ENCODE measurements around the gene FOXF2. TPM values are rescaled to one million over a fixed set of nuclear protein-coding genes. Genes with fewer than 3 reads are reported as not detected.
"Not testable (repeated sequence)": the region's sequence is repeated elsewhere in the genome, so short reads cannot be mapped to it uniquely, and the experiment has no call there.

Gene FOXF2
- total RNA-seq, 1 donor from 2014 or later: 5.2 TPM

GRCh38 chr6:1349655-1350054 is 39.7 kb upstream of the FOXF2 start:
- no peaks in the 10 kb centered on the region for H3K27me3 ChIP-seq
- no peak for DNase-seq (ENCODE audit: low spot score in 2 of 2)
- H3K4me3 ChIP-seq: no peak overlapping the region
- H3K27ac ChIP-seq: no peak overlapping the region
- peaks cover 0 to 6% of the 10 kb centered on the region in 2 donors for H3K9me3 ChIP-seq
- H3K4me1 ChIP-seq: no peaks in the 10 kb centered on the region
- intact Hi-C loops (cut with DNase I): no loop called here
- no peaks in the 10 kb centered on the region for H3K36me3 ChIP-seq
- no peak for TF ChIP-seq CTCF (IDR thresholded peaks at IDR 0.05)

GRCh38 chr6:1351381-1352008 is 37.9 kb upstream of the FOXF2 start:
- DNase-seq (ENCODE audit: low spot score in 2 of 2): no peak
- intact Hi-C loops (cut with DNase I): no loop called here
- Histone ChIP-seq H3K27ac (no peak overlapping the region), H3K4me1 (no peaks in the 10 kb centered on the region), H3K9me3 (peaks cover 0 to 6% of the 10 kb centered on the region in 2 donors), H3K4me3 (no peak overlapping the region), H3K27me3 (no peaks in the 10 kb centered on the region), H3K36me3 (no peaks in the 10 kb centered on the region)
- TF ChIP-seq CTCF (IDR thresholded peaks at IDR 0.05): no peak

- H3K36me3 ChIP-seq; H3K9me3 ChIP-seq; intact Hi-C loops (cut with DNase I); DNase-seq (ENCODE audit: low spot score in 2 of 2); H3K27ac ChIP-seq; H3K4me3 ChIP-seq; H3K27me3 ChIP-seq; H3K4me1 ChIP-seq: not testable (repeated sequence)
Observed at GRCh38 chr6:1355068-1355467, 34.3 kb upstream of the FOXF2 start.

DNA sequence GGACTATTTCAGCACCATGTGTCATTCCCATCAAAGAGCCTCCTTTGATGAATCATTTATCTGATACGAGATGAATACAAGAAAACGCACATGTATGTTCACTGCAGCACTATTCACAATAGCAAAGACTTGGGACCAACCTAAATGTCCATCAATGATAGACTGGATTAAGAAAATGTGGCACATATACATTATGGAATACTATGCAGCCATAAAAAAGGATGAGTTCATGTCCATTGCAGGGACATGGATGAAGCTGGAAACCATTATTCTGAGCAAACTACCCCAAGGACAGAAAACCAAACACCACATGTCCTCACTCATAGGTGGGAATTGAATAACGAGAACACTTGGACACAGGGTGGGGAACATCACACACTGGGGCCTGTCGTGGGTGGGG is 27.7 kb upstream of the FOXF2 start:
- intact Hi-C loops (cut with DNase I); H3K4me1 ChIP-seq; DNase-seq (ENCODE audit: low spot score in 2 of 2); H3K27me3 ChIP-seq; H3K27ac ChIP-seq; H3K4me3 ChIP-seq; H3K36me3 ChIP-seq; H3K9me3 ChIP-seq: not testable (repeated sequence)

- no peaks in the 10 kb centered on the region for H3K9me3 ChIP-seq
- no peak overlapping the region for H3K27ac ChIP-seq
- no peak for DNase-seq (ENCODE audit: low spot score in 2 of 2)
- no peak overlapping the region for H3K4me3 ChIP-seq
- no peaks in the 10 kb centered on the region for H3K4me1 ChIP-seq
- no peaks in the 10 kb centered on the region for H3K27me3 ChIP-seq
- no peak for TF ChIP-seq CTCF (IDR thresholded peaks at IDR 0.05)
- intact Hi-C loops (cut with DNase I): no loop called here
- H3K36me3 ChIP-seq: no peaks in the 10 kb centered on the region
Observed at GRCh38 chr6:1362643-1363042, 26.7 kb upstream of the FOXF2 start.

GRCh38 chr6:1363298-1363697 is 26.1 kb upstream of the FOXF2 start:
- Histone ChIP-seq H3K27me3 (no peaks in the 10 kb centered on the region), H3K9me3 (no peaks in the 10 kb centered on the region), H3K4me3 (no peak overlapping the region), H3K36me3 (no peaks in the 10 kb centered on the region), H3K4me1 (no peaks in the 10 kb centered on the region), H3K27ac (no peak overlapping the region)
- DNase-seq (ENCODE audit: low spot score in 2 of 2): no peak
- intact Hi-C loops (cut with DNase I): no loop called here
- TF ChIP-seq CTCF (IDR thresholded peaks at IDR 0.05): no peak

Data from ascending aorta (tissue), 2 donors.